ENCODE results near the gene CHCHD1.

The CHCHD1 gene

DNA sequence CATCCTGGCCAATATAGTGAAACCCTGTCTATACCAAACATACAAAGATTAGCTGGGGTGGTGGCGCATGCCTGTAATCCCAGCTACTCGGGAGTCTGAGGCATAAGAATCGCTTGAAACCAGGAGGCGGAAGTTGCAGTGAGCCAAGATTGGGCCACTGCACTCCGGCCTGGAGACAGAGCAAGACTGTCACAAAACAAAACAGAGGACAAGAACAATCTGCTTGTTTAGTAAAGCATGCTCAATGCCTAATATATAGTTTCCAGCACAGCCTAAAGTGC lies 39.5 kb upstream of the CHCHD1 start:
- Histone ChIP-seq H3K9me3 (ENCODE audit: control extremely low read depth in 1 of 5, control insufficient read depth in 4 of 5, insufficient read depth in 2 of 5, low read depth in 1 of 5, low read length in 4 of 5) (no peaks in the 10 kb centered on the region), H3K27ac (ENCODE audit: insufficient read depth in 1 of 2, low read depth in 1 of 2, low read length in 2 of 2, poor library complexity in 1 of 2, severe bottlenecking in 2 of 2) (no peak overlapping the region), H3K27me3 (replicated peaks in 2 of 5; ENCODE audit: control insufficient read depth in 4 of 5, insufficient read depth in 5 of 5, low read length in 4 of 5) (no peaks in the 10 kb centered on the region), H3K36me3 (ENCODE audit: control insufficient read depth in 4 of 4, insufficient read depth in 4 of 4, low read length in 3 of 4) (peaks cover 0 to 9% (median 5%) of the 10 kb centered on the region in 4 experiments), H3K4me1 (ENCODE audit: control extremely low read depth in 1 of 4, control insufficient read depth in 4 of 4, insufficient read depth in 4 of 4, low read length in 3 of 4) (peaks cover 11 to 23% (median 15%) of the 10 kb centered on the region in 4 experiments), H3K4me3 (ENCODE audit: control insufficient read depth in 1 of 7, extremely low read depth in 1 of 7, insufficient read depth in 4 of 7, low read depth in 2 of 7, low read length in 6 of 7) (no peak overlapping the region)
- ChIA-PET POLR2A (interaction anchor here (0.5 to 2.8 kb wide), 2 partner anchors 12 to 111 kb away, joined by 3 to 16 read pairs; no protein-coding TSS in a partner anchor), CTCF (no interaction called here)
- no peak for DNase-seq
- WGBS (ENCODE audit: insufficient coverage) = 93% methylated on average over 4 of the region's 5 CpGs

DNA sequence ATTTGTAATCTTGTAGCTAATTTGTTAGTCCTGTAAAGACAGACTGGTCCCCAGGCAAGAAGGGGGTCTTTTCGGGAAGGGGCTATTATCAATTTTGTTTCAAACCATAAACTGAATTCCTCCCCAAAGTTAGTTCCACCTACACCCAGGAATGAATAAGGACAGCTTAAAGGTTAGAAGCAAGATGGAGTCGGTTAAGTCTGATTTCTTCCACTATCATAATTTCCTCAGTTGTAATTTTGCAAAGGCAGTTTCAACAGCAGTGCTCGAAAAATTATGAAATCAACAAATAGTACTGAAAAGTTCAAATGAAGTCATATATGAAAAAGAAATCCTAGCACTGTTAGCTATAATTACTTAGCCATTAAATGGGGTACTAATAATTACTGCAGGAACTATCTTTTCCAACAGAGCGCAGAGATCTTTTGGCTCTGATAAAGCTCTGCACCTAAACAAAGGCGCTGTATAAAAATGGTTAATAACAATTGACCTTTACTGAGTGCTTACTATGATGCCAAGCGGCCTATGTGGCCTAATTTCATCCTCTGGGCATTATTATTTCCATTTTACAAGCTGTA lies 38.4 kb upstream of the CHCHD1 start:
- Histone ChIP-seq H3K4me1 (ENCODE audit: control extremely low read depth in 1 of 4, control insufficient read depth in 4 of 4, insufficient read depth in 4 of 4, low read length in 3 of 4) (peaks cover 11 to 23% (median 15%) of the 10 kb centered on the region in 4 experiments), H3K27ac (ENCODE audit: insufficient read depth in 1 of 2, low read depth in 1 of 2, low read length in 2 of 2, poor library complexity in 1 of 2, severe bottlenecking in 2 of 2) (peak overlapping the region; percentile 93 to 98), H3K27me3 (replicated peaks in 2 of 5; ENCODE audit: control insufficient read depth in 4 of 5, insufficient read depth in 5 of 5, low read length in 4 of 5) (no peaks in the 10 kb centered on the region), H3K9me3 (ENCODE audit: control extremely low read depth in 1 of 5, control insufficient read depth in 4 of 5, insufficient read depth in 2 of 5, low read depth in 1 of 5, low read length in 4 of 5) (no peaks in the 10 kb centered on the region), H3K4me3 (ENCODE audit: control insufficient read depth in 1 of 7, extremely low read depth in 1 of 7, insufficient read depth in 4 of 7, low read depth in 2 of 7, low read length in 6 of 7) (peak overlapping the region in 6 of 7 experiments; percentile 93 to 99 (median 96)), H3K36me3 (ENCODE audit: control insufficient read depth in 4 of 4, insufficient read depth in 4 of 4, low read length in 3 of 4) (peaks cover 0 to 9% (median 5%) of the 10 kb centered on the region in 4 experiments)
- POLR2A ChIA-PET = interaction anchor here (1.5 to 2.8 kb wide), 2 partner anchors 13 to 117 kb away, joined by 3 to 16 read pairs; no protein-coding TSS in a partner anchor
- peak in 1 of 3 donors; percentile 4 for DNase-seq
- CTCF ChIA-PET = interaction anchor here (0.6 to 1.2 kb wide), 3 partner anchors 12 to 214 kb away, joined by 3 to 9 read pairs (median 4); no protein-coding TSS in a partner anchor
- WGBS (ENCODE audit: insufficient coverage) = 33% methylated on average over 3 of the region's 6 CpGs

DNA sequence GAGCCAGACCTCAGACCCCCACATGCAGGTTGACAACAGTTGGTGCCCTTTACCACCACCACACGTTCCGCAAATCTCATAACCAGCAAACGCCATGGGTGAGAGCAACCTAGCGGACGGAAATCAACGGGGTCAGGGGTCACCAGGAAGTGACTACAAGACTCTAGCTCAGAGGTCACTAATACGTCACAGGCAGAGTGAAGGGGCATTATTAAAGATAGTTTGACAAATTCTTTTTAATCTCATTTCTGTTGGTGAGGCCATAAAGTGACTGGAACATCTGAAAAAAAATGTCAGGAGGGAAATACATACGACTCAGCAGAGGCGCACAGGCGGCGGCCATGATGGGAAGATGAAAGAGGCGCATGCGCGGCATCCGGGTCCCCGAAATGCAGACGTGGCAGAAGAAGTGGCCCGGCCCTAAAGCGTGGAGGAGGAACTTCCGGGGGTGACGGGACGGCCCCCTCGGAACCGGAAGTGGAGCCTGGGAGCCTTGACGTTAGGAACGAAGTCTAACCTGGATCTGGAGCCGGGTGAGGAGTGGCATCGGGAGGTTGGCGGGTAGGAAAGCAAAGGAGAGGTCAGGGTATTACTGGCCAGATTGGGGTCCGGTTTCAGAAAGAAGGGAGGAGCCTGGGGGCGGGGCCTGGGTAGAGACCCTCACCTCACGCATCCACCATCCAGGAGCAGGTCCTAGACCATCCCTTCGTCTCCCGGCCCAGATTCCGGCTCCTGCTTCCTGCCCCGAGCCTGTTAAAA lies 37.8 kb upstream of the CHCHD1 start, which contains the start of gene SEC24C:
TSS of gene SEC24C (plus strand) at position 468 of the 759 bp plus-strand sequence. CDS start 2,461 bp downstream, outside the sequence.
- ChIA-PET POLR2A (interaction anchor here (1.0 to 2.8 kb wide), 3 partner anchors 14 to 118 kb away, joined by 3 to 16 read pairs (median 6); no protein-coding TSS in a partner anchor), CTCF (interaction anchor here (0.6 to 1.3 kb wide), 6 partner anchors 10 to 51 kb away, joined by 3 to 9 read pairs (median 4); no protein-coding TSS in a partner anchor)
- DNase-seq = peak; percentile 94 to 97 (median 96)
- under 1% methylated on average over 26 of the region's 36 CpGs for WGBS (ENCODE audit: insufficient coverage)
- H3K27ac ChIP-seq (ENCODE audit: insufficient read depth in 1 of 2, low read depth in 1 of 2, low read length in 2 of 2, poor library complexity in 1 of 2, severe bottlenecking in 2 of 2) = peak within 1 kb of the TSS; percentile 93 to 98
- peaks cover 11 to 23% (median 15%) of the 10 kb centered on the region in 4 experiments for H3K4me1 ChIP-seq (ENCODE audit: control extremely low read depth in 1 of 4, control insufficient read depth in 4 of 4, insufficient read depth in 4 of 4, low read length in 3 of 4)
- H3K9me3 ChIP-seq (ENCODE audit: control extremely low read depth in 1 of 5, control insufficient read depth in 4 of 5, insufficient read depth in 2 of 5, low read depth in 1 of 5, low read length in 4 of 5) = no peaks in the 10 kb centered on the region
- peak within 1 kb of the TSS; percentile 93 to 99 (median 96) for H3K4me3 ChIP-seq (ENCODE audit: control insufficient read depth in 1 of 7, extremely low read depth in 1 of 7, insufficient read depth in 4 of 7, low read depth in 2 of 7, low read length in 6 of 7)
- no peaks in the 10 kb centered on the region for H3K27me3 ChIP-seq (replicated peaks in 2 of 5; ENCODE audit: control insufficient read depth in 4 of 5, insufficient read depth in 5 of 5, low read length in 4 of 5)
- peaks cover 0 to 12% (median 8%) of the 10 kb centered on the region in 4 experiments for H3K36me3 ChIP-seq (ENCODE audit: control insufficient read depth in 4 of 4, insufficient read depth in 4 of 4, low read length in 3 of 4)

DNA sequence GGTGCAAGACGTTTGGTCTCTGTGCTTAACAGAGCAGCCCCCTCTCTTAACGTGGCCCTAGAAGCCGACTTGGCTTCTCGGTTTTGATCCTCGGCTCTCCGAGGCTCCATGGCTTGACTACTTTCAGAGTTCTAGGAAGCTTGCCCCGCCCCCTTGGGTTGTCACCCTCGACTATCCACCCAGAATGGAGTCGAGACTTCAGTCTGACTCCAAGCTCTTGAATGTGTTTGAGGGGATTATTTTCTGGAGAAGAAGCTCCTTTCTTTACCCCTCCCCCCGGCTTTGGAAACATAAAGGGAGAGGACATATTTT lies 37.2 kb upstream of the CHCHD1 start:
- ChIA-PET POLR2A (interaction anchor here (1.0 to 2.8 kb wide), 3 partner anchors 14 to 119 kb away, joined by 3 to 16 read pairs (median 6); no protein-coding TSS in a partner anchor), CTCF (interaction anchor here (1.0 to 1.3 kb wide), 4 partner anchors 11 to 33 kb away, joined by 3 to 5 read pairs (median 3); no protein-coding TSS in a partner anchor)
- peak overlapping the region; percentile 93 to 98 for H3K27ac ChIP-seq (ENCODE audit: insufficient read depth in 1 of 2, low read depth in 1 of 2, low read length in 2 of 2, poor library complexity in 1 of 2, severe bottlenecking in 2 of 2)
- 0% methylated on average over 8 of the region's 10 CpGs for WGBS (ENCODE audit: insufficient coverage)
- H3K36me3 ChIP-seq (ENCODE audit: control insufficient read depth in 4 of 4, insufficient read depth in 4 of 4, low read length in 3 of 4) = peaks cover 0 to 15% (median 10%) of the 10 kb centered on the region in 4 experiments
- H3K27me3 ChIP-seq (replicated peaks in 2 of 5; ENCODE audit: control insufficient read depth in 4 of 5, insufficient read depth in 5 of 5, low read length in 4 of 5) = no peaks in the 10 kb centered on the region
- peak overlapping the region; percentile 93 to 99 (median 96) for H3K4me3 ChIP-seq (ENCODE audit: control insufficient read depth in 1 of 7, extremely low read depth in 1 of 7, insufficient read depth in 4 of 7, low read depth in 2 of 7, low read length in 6 of 7)
- peaks cover 11 to 23% (median 15%) of the 10 kb centered on the region in 4 experiments for H3K4me1 ChIP-seq (ENCODE audit: control extremely low read depth in 1 of 4, control insufficient read depth in 4 of 4, insufficient read depth in 4 of 4, low read length in 3 of 4)
- no peaks in the 10 kb centered on the region for H3K9me3 ChIP-seq (ENCODE audit: control extremely low read depth in 1 of 5, control insufficient read depth in 4 of 5, insufficient read depth in 2 of 5, low read depth in 1 of 5, low read length in 4 of 5)
- peak; percentile 68 to 89 (median 87) for DNase-seq

DNA sequence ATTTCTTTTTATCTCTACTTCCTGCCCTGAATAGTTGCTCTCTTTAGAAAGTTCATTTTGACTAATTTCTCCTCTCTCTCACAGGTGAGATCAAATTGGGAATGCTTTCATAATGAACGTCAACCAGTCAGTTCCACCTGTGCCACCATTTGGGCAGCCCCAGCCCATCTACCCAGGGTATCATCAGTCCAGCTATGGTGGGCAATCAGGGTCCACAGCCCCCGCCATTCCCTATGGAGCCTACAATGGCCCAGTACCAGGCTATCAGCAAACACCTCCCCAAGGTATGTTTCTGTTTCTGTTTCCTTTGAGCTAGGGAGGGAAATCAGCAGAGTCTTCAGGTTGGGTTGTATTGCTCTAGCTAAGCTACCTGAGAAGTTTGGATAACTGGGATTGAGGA lies 35.1 kb upstream of the CHCHD1 start:
- Histone ChIP-seq H3K4me1 (ENCODE audit: control extremely low read depth in 1 of 4, control insufficient read depth in 4 of 4, insufficient read depth in 4 of 4, low read length in 3 of 4) (peaks cover 11 to 23% (median 15%) of the 10 kb centered on the region in 4 experiments), H3K4me3 (ENCODE audit: control insufficient read depth in 1 of 7, extremely low read depth in 1 of 7, insufficient read depth in 4 of 7, low read depth in 2 of 7, low read length in 6 of 7) (no peak overlapping the region), H3K27me3 (replicated peaks in 2 of 5; ENCODE audit: control insufficient read depth in 4 of 5, insufficient read depth in 5 of 5, low read length in 4 of 5) (no peaks in the 10 kb centered on the region), H3K27ac (ENCODE audit: insufficient read depth in 1 of 2, low read depth in 1 of 2, low read length in 2 of 2, poor library complexity in 1 of 2, severe bottlenecking in 2 of 2) (no peak overlapping the region), H3K9me3 (ENCODE audit: control extremely low read depth in 1 of 5, control insufficient read depth in 4 of 5, insufficient read depth in 2 of 5, low read depth in 1 of 5, low read length in 4 of 5) (no peaks in the 10 kb centered on the region), H3K36me3 (ENCODE audit: control insufficient read depth in 4 of 4, insufficient read depth in 4 of 4, low read length in 3 of 4) (peaks cover 17 to 34% (median 27%) of the 10 kb centered on the region in 4 experiments)
- WGBS (ENCODE audit: insufficient coverage) = 100% methylated on average over 1 of the region's 2 CpGs
- ChIA-PET CTCF (interaction anchor here (0.8 to 1.1 kb wide), 3 partner anchors 9 to 23 kb away, joined by 3 read pairs; no protein-coding TSS in a partner anchor), POLR2A (no interaction called here)
- no peak for DNase-seq

DNA sequence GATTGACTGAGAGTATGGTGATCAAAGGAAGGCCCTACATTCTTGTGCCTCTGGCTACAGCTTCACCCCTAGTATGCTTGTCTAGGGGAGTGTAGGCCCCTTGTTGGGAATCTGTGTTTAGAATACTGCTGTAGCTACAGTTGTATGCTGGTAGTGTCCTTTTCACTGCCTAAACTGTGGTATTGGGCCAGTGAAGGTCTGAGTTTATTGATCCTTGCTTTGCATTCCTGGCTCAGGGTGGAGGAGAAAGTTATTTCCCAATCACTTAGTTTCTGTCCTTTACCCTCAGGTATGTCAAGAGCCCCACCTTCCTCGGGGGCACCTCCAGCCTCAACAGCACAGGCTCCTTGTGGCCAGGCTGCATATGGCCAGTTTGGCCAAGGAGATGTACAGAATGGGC lies 31.0 kb upstream of the CHCHD1 start:
- ChIA-PET CTCF (no interaction called here), POLR2A (no interaction called here)
- no peak overlapping the region for H3K27ac ChIP-seq (ENCODE audit: insufficient read depth in 1 of 2, low read depth in 1 of 2, low read length in 2 of 2, poor library complexity in 1 of 2, severe bottlenecking in 2 of 2)
- no peak for DNase-seq
- H3K4me1 ChIP-seq (ENCODE audit: control extremely low read depth in 1 of 4, control insufficient read depth in 4 of 4, insufficient read depth in 4 of 4, low read length in 3 of 4) = peaks cover 0 to 1% (median 0%) of the 10 kb centered on the region in 4 experiments
- H3K36me3 ChIP-seq (ENCODE audit: control insufficient read depth in 4 of 4, insufficient read depth in 4 of 4, low read length in 3 of 4) = peaks cover 33 to 61% (median 47%) of the 10 kb centered on the region in 4 experiments
- no peaks in the 10 kb centered on the region for H3K27me3 ChIP-seq (replicated peaks in 2 of 5; ENCODE audit: control insufficient read depth in 4 of 5, insufficient read depth in 5 of 5, low read length in 4 of 5)
- H3K4me3 ChIP-seq (ENCODE audit: control insufficient read depth in 1 of 7, extremely low read depth in 1 of 7, insufficient read depth in 4 of 7, low read depth in 2 of 7, low read length in 6 of 7) = no peak overlapping the region
- WGBS (ENCODE audit: insufficient coverage) = 100% methylated on average over 1 of the region's 1 CpG
- no peaks in the 10 kb centered on the region for H3K9me3 ChIP-seq (ENCODE audit: control extremely low read depth in 1 of 5, control insufficient read depth in 4 of 5, insufficient read depth in 2 of 5, low read depth in 1 of 5, low read length in 4 of 5)

All from common myeloid progenitor, CD34-positive (primary cell).